ENCODE measurements around the gene USP44. TPM values are rescaled to one million over a fixed set of nuclear protein-coding genes. Genes with fewer than 3 reads are reported as not detected.

Gene USP44
- total and polyA plus RNA-seq, 2 experiments from 2014 or later: 235 to 248 TPM

DNA sequence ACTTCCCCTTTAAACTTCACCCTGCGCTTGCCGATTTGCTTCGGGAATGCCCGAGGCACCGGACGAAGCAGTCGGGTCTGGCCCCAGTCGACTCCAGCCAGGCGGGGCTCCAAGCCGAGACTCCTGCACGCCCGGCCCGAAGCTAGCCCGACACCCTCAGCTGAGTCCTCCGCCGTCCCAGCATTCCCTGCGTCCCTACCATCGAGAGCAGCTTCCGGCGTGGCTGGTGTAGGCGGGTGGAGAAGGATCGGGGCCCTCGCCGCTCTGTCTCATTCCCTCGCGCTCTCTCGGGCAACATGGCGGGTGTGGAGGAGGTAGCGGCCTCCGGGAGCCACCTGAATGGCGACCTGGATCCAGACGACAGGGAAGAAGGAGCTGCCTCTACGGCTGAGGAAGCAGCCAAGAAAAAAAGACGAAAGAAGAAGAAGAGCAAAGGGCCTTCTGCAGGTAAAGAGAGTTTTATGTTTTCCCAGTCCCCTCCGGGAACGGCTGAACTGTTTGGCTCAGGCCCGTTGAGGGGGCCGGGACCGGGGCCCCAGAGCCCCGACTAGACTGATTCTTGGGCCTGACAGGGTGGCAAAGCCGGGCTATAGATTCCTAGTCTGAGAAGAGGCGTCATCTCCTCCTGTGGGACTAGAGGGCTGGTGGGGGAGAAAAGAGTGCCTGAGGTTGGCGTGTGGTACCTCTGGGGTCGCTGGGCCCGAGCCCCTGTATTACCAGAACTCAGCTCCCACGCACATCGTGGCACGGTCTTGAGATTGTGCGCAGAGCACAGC lies 77.2 kb downstream of the USP44 start, which contains the start of gene METAP2:
Gene METAP2 (plus strand): TSS at position 269 of the 776 bp plus-strand sequence. CDS start 28 bp downstream, at position 297.
- Histone ChIP-seq H2AFZ (peak within 1 kb of the TSS; percentile 92), H3K9me2 (ENCODE audit: insufficient read depth) (no peaks in the 10 kb centered on the region), H3K27ac (ENCODE audit: low read depth) (peak within 1 kb of the TSS; percentile 90), H3K4me2 (peak within 1 kb of the TSS; percentile 100), H4K20me1 (replicated peaks; ENCODE audit: insufficient read depth) (peaks cover 27% of the 10 kb centered on the region), H3K27me3 (ENCODE audit: insufficient read depth) (no peaks in the 10 kb centered on the region), H3K4me1 (ENCODE audit: insufficient read depth) (peaks cover 10% of the 10 kb centered on the region; the same call in 1 of the 2 replicates), H3K36me3 (ENCODE audit: insufficient read depth) (peaks cover 34% of the 10 kb centered on the region), H3F3A (replicated peaks; ENCODE audit: low read depth) (peaks cover 9% of the 10 kb centered on the region; the same call in 1 of the 2 replicates), H3K4me3 (peak within 1 kb of the TSS; percentile 100), H3K79me2 (replicated peaks; ENCODE audit: insufficient read depth) (peaks cover 51% of the 10 kb centered on the region)
- H3K4me3 Mint-ChIP-seq: peak within 1 kb of the TSS; percentile 100
- peak within 1 kb of the TSS; percentile 98 for H3K27ac Mint-ChIP-seq
- DNase-seq (ENCODE audit: low spot score): peak; percentile 99
- H3K9me3 Mint-ChIP-seq: no peaks in the 10 kb centered on the region
- H3K36me3 Mint-ChIP-seq (ENCODE audit: low read depth): peaks cover 43% of the 10 kb centered on the region
- H3K27me3 Mint-ChIP-seq (ENCODE audit: insufficient read depth, low read depth, poor library complexity): peaks cover 2% of the 10 kb centered on the region
- peaks cover 10% of the 10 kb centered on the region for H3K4me1 Mint-ChIP-seq
- peak; percentile 99 for TF ChIP-seq POLR2AphosphoS5 (IDR thresholded peaks at IDR 0.05; ENCODE audit: low read depth)
- no peak for TF ChIP-seq ZNF462 (CRISPR knock-in tag; IDR thresholded peaks at IDR 0.05)
- TF ChIP-seq CREB1 (CRISPR knock-in tag; IDR thresholded peaks at IDR 0.05; ENCODE audit: low read depth): 0 out of 2 replicates have a peak, but pooled peaks have one; percentile 11
- TF ChIP-seq STAT1 (IDR thresholded peaks at IDR 0.05; ENCODE audit: unreplicated experiment): no peak
- TF ChIP-seq, protein P1, sequence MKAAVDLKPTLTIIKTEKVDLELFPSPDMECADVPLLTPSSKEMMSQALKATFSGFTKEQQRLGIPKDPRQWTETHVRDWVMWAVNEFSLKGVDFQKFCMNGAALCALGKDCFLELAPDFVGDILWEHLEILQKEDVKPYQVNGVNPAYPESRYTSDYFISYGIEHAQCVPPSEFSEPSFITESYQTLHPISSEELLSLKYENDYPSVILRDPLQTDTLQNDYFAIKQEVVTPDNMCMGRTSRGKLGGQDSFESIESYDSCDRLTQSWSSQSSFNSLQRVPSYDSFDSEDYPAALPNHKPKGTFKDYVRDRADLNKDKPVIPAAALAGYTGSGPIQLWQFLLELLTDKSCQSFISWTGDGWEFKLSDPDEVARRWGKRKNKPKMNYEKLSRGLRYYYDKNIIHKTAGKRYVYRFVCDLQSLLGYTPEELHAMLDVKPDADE (IDR thresholded peaks at IDR 0.05): peak; percentile 81
- peak; percentile 30 for TF ChIP-seq REST (IDR thresholded peaks at IDR 0.05; ENCODE audit: unreplicated experiment)
- ATAC-seq: peak; percentile 99

Measured in GM23338 (cell line).